WERI-Rb-1 (cell line): ENCODE measurements around the gene FAM131A.

Source experiments
- DNase-seq: peaks from one replicate; pipeline ENCODE4 v3.0.0-alpha.2; 2020
- H3K27ac ChIP-seq: fragments of 250-450 bp; sonication (Bioruptor Pico); 2 replicates; pipeline ENCODE4 v1.5.1; 2020; ENCODE audit warnings: mild to moderate bottlenecking, moderate library complexity
- H3K27me3 ChIP-seq: fragments of 250-450 bp; sonication (Bioruptor Pico); 2 replicates; pipeline ENCODE4 v1.5.1; 2021; ENCODE audit warnings: mild to moderate bottlenecking, low read depth, moderate library complexity; ENCODE audit not compliant: insufficient read depth, severe bottlenecking
- H3K36me3 ChIP-seq: fragments of 250-450 bp; sonication (Bioruptor Pico); 2 replicates; pipeline ENCODE4 v1.5.1; 2020; ENCODE audit warnings: mild to moderate bottlenecking, moderate library complexity
- H3K4me3 ChIP-seq: 2 replicates; pipeline ENCODE4 v1.5.1; 2011; ENCODE audit warnings: low read depth, mild to moderate bottlenecking, control low read depth, low read length
- H3K9me3 ChIP-seq: fragments of 250-450 bp; sonication (Bioruptor Pico); 2 replicates; pipeline ENCODE4 v1.5.1; 2021; ENCODE audit warnings: mild to moderate bottlenecking, moderate library complexity; ENCODE audit not compliant: severe bottlenecking
- CTCF ChIP-seq: IDR thresholded peaks from 2 replicates; pipeline ENCODE4 v1.5.1; 2011; ENCODE audit warnings: low read depth, mild to moderate bottlenecking, control low read depth, inconsistent platforms, low read length

Gene FAM131A

GRCh38 chr3:184384342-184384741 lies 46.9 kb downstream of the FAM131A start:
- TF ChIP-seq CTCF: no peak
- no peak overlapping the region for H3K4me3 ChIP-seq
- H3K27me3 ChIP-seq: no peaks in the 10 kb centered on the region
- no peak overlapping the region for H3K27ac ChIP-seq
- DNase-seq: no peak
- peaks cover 45% of the 10 kb centered on the region for H3K36me3 ChIP-seq
- no peaks in the 10 kb centered on the region for H3K9me3 ChIP-seq

- no peak for TF ChIP-seq CTCF
- DNase-seq: no peak
Observed at GRCh38 chr3:184384856-184385422, 47.5 kb downstream of the FAM131A start.

GRCh38 chr3:184386047-184386806 lies 48.8 kb downstream of the FAM131A start:
- Histone ChIP-seq H3K4me3 (no peak overlapping the region), H3K27me3 (no peaks in the 10 kb centered on the region)
- no peak for TF ChIP-seq CTCF

More at GRCh38 chr3:184384856-184385422, 47.5 kb downstream of the FAM131A start:
- Histone ChIP-seq H3K4me3 (no peak overlapping the region), H3K36me3 (peaks cover 45% of the 10 kb centered on the region), H3K27me3 (no peaks in the 10 kb centered on the region), H3K9me3 (no peaks in the 10 kb centered on the region), H3K27ac (no peak overlapping the region)

GRCh38 chr3:184387174-184387714 lies 49.8 kb downstream of the FAM131A start:
- no peak overlapping the region for H3K27ac ChIP-seq
- no peak for TF ChIP-seq CTCF
- DNase-seq: no peak
- H3K9me3 ChIP-seq: no peaks in the 10 kb centered on the region
- H3K27me3 ChIP-seq: no peaks in the 10 kb centered on the region
- H3K36me3 ChIP-seq: peaks cover 40% of the 10 kb centered on the region
- H3K4me3 ChIP-seq: no peak overlapping the region

More at GRCh38 chr3:184386047-184386806, 48.8 kb downstream of the FAM131A start:
- Histone ChIP-seq H3K9me3 (no peaks in the 10 kb centered on the region), H3K36me3 (peaks cover 45% of the 10 kb centered on the region), H3K27ac (no peak overlapping the region)
- DNase-seq: no peak

- Histone ChIP-seq H3K9me3 (no peaks in the 10 kb centered on the region), H3K27me3 (no peaks in the 10 kb centered on the region), H3K4me3 (no peak overlapping the region), H3K27ac (no peak overlapping the region), H3K36me3 (peaks cover 31% of the 10 kb centered on the region)
- TF ChIP-seq CTCF: no peak
- DNase-seq: no peak
Observed at GRCh38 chr3:184388164-184388935, 51.0 kb downstream of the FAM131A start.
